Measurements from ENCODE around the gene AHCYL2.
A peak's percentile ranks its signal among the peaks of the same experiment; 100 is the strongest.

The AHCYL2 gene

DNA sequence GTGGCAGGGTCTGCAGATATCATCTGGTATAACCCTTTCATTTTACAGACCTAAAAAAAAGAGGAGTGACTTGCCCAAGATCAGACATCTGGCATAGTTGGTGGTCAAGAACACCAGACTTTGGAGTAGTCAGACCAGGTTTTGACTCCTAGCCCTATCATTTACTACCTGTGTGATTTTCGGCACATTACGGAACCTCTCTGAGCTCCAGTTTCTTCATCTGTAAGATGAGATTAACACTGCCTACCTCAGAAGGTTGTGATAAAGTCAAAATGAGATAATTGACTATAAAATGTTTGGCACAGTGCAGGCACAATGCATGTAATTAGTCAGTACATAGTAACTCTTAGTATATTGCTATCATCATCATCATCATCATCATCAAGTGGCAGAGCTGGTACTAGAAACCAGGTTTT, 210.6 kb downstream of the AHCYL2 start:
- no peak for TF ChIP-seq EZH2phosphoT487 (conservative IDR thresholded peaks at IDR 0.05; ENCODE audit: low read length)
- TF ChIP-seq, protein P1, sequence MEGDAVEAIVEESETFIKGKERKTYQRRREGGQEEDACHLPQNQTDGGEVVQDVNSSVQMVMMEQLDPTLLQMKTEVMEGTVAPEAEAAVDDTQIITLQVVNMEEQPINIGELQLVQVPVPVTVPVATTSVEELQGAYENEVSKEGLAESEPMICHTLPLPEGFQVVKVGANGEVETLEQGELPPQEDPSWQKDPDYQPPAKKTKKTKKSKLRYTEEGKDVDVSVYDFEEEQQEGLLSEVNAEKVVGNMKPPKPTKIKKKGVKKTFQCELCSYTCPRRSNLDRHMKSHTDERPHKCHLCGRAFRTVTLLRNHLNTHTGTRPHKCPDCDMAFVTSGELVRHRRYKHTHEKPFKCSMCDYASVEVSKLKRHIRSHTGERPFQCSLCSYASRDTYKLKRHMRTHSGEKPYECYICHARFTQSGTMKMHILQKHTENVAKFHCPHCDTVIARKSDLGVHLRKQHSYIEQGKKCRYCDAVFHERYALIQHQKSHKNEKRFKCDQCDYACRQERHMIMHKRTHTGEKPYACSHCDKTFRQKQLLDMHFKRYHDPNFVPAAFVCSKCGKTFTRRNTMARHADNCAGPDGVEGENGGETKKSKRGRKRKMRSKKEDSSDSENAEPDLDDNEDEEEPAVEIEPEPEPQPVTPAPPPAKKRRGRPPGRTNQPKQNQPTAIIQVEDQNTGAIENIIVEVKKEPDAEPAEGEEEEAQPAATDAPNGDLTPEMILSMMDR (IDR thresholded peaks at IDR 0.05; ENCODE audit: insufficient read depth, low read length, poor library complexity, severe bottlenecking), result no peak
- Histone ChIP-seq H3K9me3 (ENCODE audit: insufficient read depth, low read length) (no peaks in the 10 kb centered on the region), H3K36me3 (ENCODE audit: low read length) (no peaks in the 10 kb centered on the region), H3K79me2 (ENCODE audit: insufficient read depth, low read length) (no peaks in the 10 kb centered on the region), H3K27me3 (ENCODE audit: low read length) (no peaks in the 10 kb centered on the region), H3K9me2 (replicated peaks; ENCODE audit: insufficient read depth, low read length) (no peaks in the 10 kb centered on the region), H3K9ac (ENCODE audit: low read length) (0 out of 2 replicates have a peak overlapping the region, but pooled peaks have one; percentile 80), H4K20me1 (ENCODE audit: low read depth, low read length) (no peaks in the 10 kb centered on the region), H3K4me2 (ENCODE audit: low read depth, low read length, poor library complexity, severe bottlenecking) (peak overlapping the region; percentile 99), H3K27ac (ENCODE audit: low read depth, low read length) (no peak overlapping the region), H3F3A (ENCODE audit: insufficient read depth) (no peaks in the 10 kb centered on the region), H3K4me3 (ENCODE audit: insufficient read depth, low read length, poor library complexity, severe bottlenecking) (peak overlapping the region; percentile 91), H2AFZ (ENCODE audit: low read depth, low read length, severe bottlenecking) (no peak overlapping the region)

- Histone ChIP-seq H3F3A (ENCODE audit: insufficient read depth) (no peaks in the 10 kb centered on the region), H3K9me2 (replicated peaks; ENCODE audit: insufficient read depth, low read length) (no peaks in the 10 kb centered on the region), H3K36me3 (ENCODE audit: low read length) (no peaks in the 10 kb centered on the region), H3K9ac (ENCODE audit: low read length) (no peak overlapping the region), H3K4me3 (ENCODE audit: insufficient read depth, low read length, poor library complexity, severe bottlenecking) (no peak overlapping the region), H3K27me3 (ENCODE audit: low read length) (no peaks in the 10 kb centered on the region), H2AFZ (ENCODE audit: low read depth, low read length, severe bottlenecking) (no peak overlapping the region), H3K79me2 (ENCODE audit: insufficient read depth, low read length) (no peaks in the 10 kb centered on the region), H3K9me3 (ENCODE audit: insufficient read depth, low read length) (no peaks in the 10 kb centered on the region), H3K4me2 (ENCODE audit: low read depth, low read length, poor library complexity, severe bottlenecking) (no peak overlapping the region), H4K20me1 (ENCODE audit: low read depth, low read length) (no peaks in the 10 kb centered on the region), H3K27ac (ENCODE audit: low read depth, low read length) (no peak overlapping the region)
- TF ChIP-seq EZH2phosphoT487 (conservative IDR thresholded peaks at IDR 0.05; ENCODE audit: low read length), result no peak
- TF ChIP-seq, protein P1 (IDR thresholded peaks at IDR 0.05; ENCODE audit: insufficient read depth, low read length, poor library complexity, severe bottlenecking), result no peak
Observed at GRCh38 chr7:129436335-129436923, 211.6 kb downstream of the AHCYL2 start.

- H3K9me2 ChIP-seq (replicated peaks; ENCODE audit: insufficient read depth, low read length), result no peaks in the 10 kb centered on the region
- no peaks in the 10 kb centered on the region for H3K27me3 ChIP-seq (ENCODE audit: low read length)
- H3F3A ChIP-seq (ENCODE audit: insufficient read depth), result no peaks in the 10 kb centered on the region
- H2AFZ ChIP-seq (ENCODE audit: low read depth, low read length, severe bottlenecking), result no peak overlapping the region
- no peaks in the 10 kb centered on the region for H3K36me3 ChIP-seq (ENCODE audit: low read length)
- H3K4me3 ChIP-seq (ENCODE audit: insufficient read depth, low read length, poor library complexity, severe bottlenecking), result no peak overlapping the region
- no peaks in the 10 kb centered on the region for H3K79me2 ChIP-seq (ENCODE audit: insufficient read depth, low read length)
- TF ChIP-seq, protein P1 (IDR thresholded peaks at IDR 0.05; ENCODE audit: insufficient read depth, low read length, poor library complexity, severe bottlenecking), result no peak
- no peak for TF ChIP-seq EZH2phosphoT487 (conservative IDR thresholded peaks at IDR 0.05; ENCODE audit: low read length)
- H4K20me1 ChIP-seq (ENCODE audit: low read depth, low read length), result no peaks in the 10 kb centered on the region
- H3K27ac ChIP-seq (ENCODE audit: low read depth, low read length), result no peak overlapping the region
- H3K4me2 ChIP-seq (ENCODE audit: low read depth, low read length, poor library complexity, severe bottlenecking), result no peak overlapping the region
- no peak overlapping the region for H3K9ac ChIP-seq (ENCODE audit: low read length)
- H3K9me3 ChIP-seq (ENCODE audit: insufficient read depth, low read length), result no peaks in the 10 kb centered on the region
Observed at GRCh38 chr7:129437190-129437589, 212.4 kb downstream of the AHCYL2 start.

All from SU-DHL-6 (cell line).